HepG2 (cell line): Measurements from ENCODE around the gene ZNF221. TPM values are rescaled to one million over a fixed set of nuclear protein-coding genes. Genes with fewer than 3 reads are reported as not detected.

Experiments
- ATF5 ChIP-seq: sonication (generic); formaldehyde crosslinking; IDR thresholded peaks from 2 replicates; pipeline ENCODE4 v1.4.0; 2020; ENCODE audit warnings: mild to moderate bottlenecking, low read depth, missing genetic modification reagents
- BCL6 ChIP-seq: IDR thresholded peaks from 2 replicates; pipeline ENCODE4 v1.6.1; 2016; ENCODE audit warnings: missing genetic modification reagents, missing compliant biosample characterization
- CEBPG ChIP-seq: IDR thresholded peaks from 2 replicates; pipeline ENCODE4 v1.6.1; 2016
- GABPB1 ChIP-seq: IDR thresholded peaks from 2 replicates; pipeline ENCODE4 v1.6.1; 2016; ENCODE audit warnings: mild to moderate bottlenecking, missing genetic modification reagents, moderate library complexity, missing compliant biosample characterization
- GMEB2 ChIP-seq: IDR thresholded peaks from 2 replicates; pipeline ENCODE4 v1.6.1; 2016; ENCODE audit warnings: missing biosample characterization, missing genetic modification reagents, low read depth
- HNF4A ChIP-seq: sonication (generic); formaldehyde crosslinking; IDR thresholded peaks from 2 replicates; pipeline ENCODE4 v1.4.0; 2020; ENCODE audit warnings: missing genetic modification reagents
- HOMEZ ChIP-seq: IDR thresholded peaks from 2 replicates; pipeline ENCODE4 v1.6.1; 2016; ENCODE audit warnings: low read depth
- IKZF5 ChIP-seq: IDR thresholded peaks from 2 replicates; pipeline ENCODE4 v1.6.1; 2018; ENCODE audit warnings: missing genetic modification reagents, mild to moderate bottlenecking, missing compliant biosample characterization
- ONECUT2 ChIP-seq: sonication (generic); formaldehyde crosslinking; IDR thresholded peaks from 2 replicates; pipeline ENCODE4 v1.4.0; 2020; ENCODE audit warnings: missing genetic modification reagents
- TCF7L2 ChIP-seq: IDR thresholded peaks from 2 replicates; pipeline ENCODE4 v1.6.1; 2011; ENCODE audit warnings: mild to moderate bottlenecking, low read depth, low read length, moderate library complexity
- U2AF1 ChIP-seq: fragments of 200-400 bp; formaldehyde crosslinking; optimal IDR thresholded peaks from 2 replicates; pipeline ENCODE3; 2017; ENCODE audit warnings: mild to moderate bottlenecking, low read depth, low read length
- USF2 ChIP-seq, 2 experiments: sonication (generic) in 1 of 2; formaldehyde crosslinking in 1 of 2; IDR thresholded peaks; 2 replicates each; pipeline versions ENCODE4 v1.5.1 to v1.6.1; 2011 to 2020; ENCODE audit warnings: borderline replicate concordance in 1 of 2, low read depth in 1 of 2, low read length in 1 of 2, mild to moderate bottlenecking in 1 of 2, missing genetic modification reagents in 1 of 2, moderate library complexity in 1 of 2
- XRCC5 ChIP-seq: fragments of 200-400 bp; formaldehyde crosslinking; optimal IDR thresholded peaks from 2 replicates; pipeline ENCODE3; 2017; ENCODE audit warnings: mild to moderate bottlenecking, low read length
- ZNF343 ChIP-seq: sonication (generic); formaldehyde crosslinking; IDR thresholded peaks from 2 replicates; pipeline ENCODE4 v1.4.0; 2020; ENCODE audit warnings: mild to moderate bottlenecking, missing genetic modification reagents
- ZNF574 ChIP-seq: sonication (generic); formaldehyde crosslinking; IDR thresholded peaks from 2 replicates; pipeline ENCODE4 v1.4.0; 2020; ENCODE audit warnings: missing genetic modification reagents
- ZUFSP ChIP-seq: sonication (generic); formaldehyde crosslinking; IDR thresholded peaks from 2 replicates; pipeline ENCODE4 v1.9.0; 2021; ENCODE audit warnings: missing genetic modification reagents, mild to moderate bottlenecking, borderline replicate concordance
- polyA plus RNA-seq, 8 experiments: library from polyadenylated mRNA; depleted of rRNA in 3 of 8; stranded (reverse) in 7 of 8; unstranded in 1 of 8; fragments of >200 nt; fragmentation: Illumina TruSeq in 4 of 8; extraction: Trizol in 4 of 8; gene quantifications; 2 replicates each; pipeline versions ENCODE4 v1.2.1 to v1.2.3, GENCODE V29; 2011 to 2016; ENCODE audit warnings: low read depth in 4 of 8, missing spikeins in 1 of 8, mixed read lengths in 1 of 8; ENCODE audit not compliant: insufficient read depth in 1 of 8
- total RNA-seq, 5 experiments: library from RNA; depleted of rRNA; stranded (reverse); fragments of >200 nt; fragmentation: Illumina TruSeq; extraction: Trizol; gene quantifications; 2 replicates each; pipeline ENCODE4 v1.2.3, GENCODE V29; 2016; ENCODE audit warnings: low read depth in 1 of 5

The ZNF221 gene
- total and polyA plus RNA-seq, 2 of the 13 experiments (the other 11 are each of a cell fraction or from before 2014, with no cell fraction given): 0.48 to 3.4 TPM

- TF ChIP-seq BCL6 (CRISPR knock-in tag): 0 out of 2 replicates have a peak, but pooled peaks have one; percentile 25
- TF ChIP-seq ZUFSP: no peak
- no peak for TF ChIP-seq U2AF1
- TF ChIP-seq GMEB2: no peak
- no peak for TF ChIP-seq ZNF343 (CRISPR knock-in tag)
- no peak for TF ChIP-seq TCF7L2
- TF ChIP-seq ATF5: no peak
- peak; percentile 89 for TF ChIP-seq CEBPG (CRISPR knock-in tag)
- peak; percentile 80 for TF ChIP-seq HOMEZ (CRISPR knock-in tag)
- peak; percentile 97 for TF ChIP-seq GABPB1 (CRISPR knock-in tag)
- no peak for TF ChIP-seq ONECUT2 (CRISPR knock-in tag)
- peak; percentile 95 for TF ChIP-seq ZNF574 (CRISPR knock-in tag)
- peak; percentile 16; the same call in 1 of the 2 replicates for TF ChIP-seq HNF4A
- TF ChIP-seq XRCC5: peak; percentile 34
- TF ChIP-seq USF2 (IDR thresholded peaks at IDR 0.05; ENCODE audit: low read depth, low read length): no peak
- no peak for TF ChIP-seq USF2 (CRISPR knock-in tag; IDR thresholded peaks at IDR 0.05; ENCODE audit: borderline replicate concordance)
- TF ChIP-seq IKZF5: peak; percentile 53; the same call in 1 of the 2 replicates
Measured at GRCh38 chr19:43950834-43951645, at the start of gene ZNF221 (continued).
